ENCODE data around the gene HS3ST3B1.

HS3ST3B1 gene

DNA sequence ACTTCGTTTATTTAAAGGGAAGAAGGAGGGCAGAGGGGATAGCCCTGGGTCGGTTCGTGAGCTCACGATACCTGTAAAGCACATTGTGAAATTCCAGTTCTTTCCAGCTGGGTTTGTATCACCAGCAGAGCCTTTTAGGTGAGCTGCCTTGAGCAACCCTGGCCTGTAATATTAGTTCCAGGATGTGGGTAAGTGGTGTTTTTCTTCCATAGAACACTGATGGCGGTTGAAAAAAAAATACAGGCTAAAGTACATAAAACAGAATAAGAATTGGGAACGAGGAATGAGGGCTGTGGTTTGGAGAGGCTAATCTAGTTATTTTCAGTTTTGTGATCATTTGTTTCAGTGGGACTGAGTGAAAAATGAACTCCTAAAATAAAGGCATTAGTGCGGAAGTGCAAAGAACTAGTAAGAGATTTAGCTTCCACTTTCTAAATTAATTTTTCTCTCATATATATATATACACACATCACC is 20.6 kb downstream of the HS3ST3B1 start:
- no peak for DNase-seq (ENCODE audit: low read depth, low spot score)

DNA sequence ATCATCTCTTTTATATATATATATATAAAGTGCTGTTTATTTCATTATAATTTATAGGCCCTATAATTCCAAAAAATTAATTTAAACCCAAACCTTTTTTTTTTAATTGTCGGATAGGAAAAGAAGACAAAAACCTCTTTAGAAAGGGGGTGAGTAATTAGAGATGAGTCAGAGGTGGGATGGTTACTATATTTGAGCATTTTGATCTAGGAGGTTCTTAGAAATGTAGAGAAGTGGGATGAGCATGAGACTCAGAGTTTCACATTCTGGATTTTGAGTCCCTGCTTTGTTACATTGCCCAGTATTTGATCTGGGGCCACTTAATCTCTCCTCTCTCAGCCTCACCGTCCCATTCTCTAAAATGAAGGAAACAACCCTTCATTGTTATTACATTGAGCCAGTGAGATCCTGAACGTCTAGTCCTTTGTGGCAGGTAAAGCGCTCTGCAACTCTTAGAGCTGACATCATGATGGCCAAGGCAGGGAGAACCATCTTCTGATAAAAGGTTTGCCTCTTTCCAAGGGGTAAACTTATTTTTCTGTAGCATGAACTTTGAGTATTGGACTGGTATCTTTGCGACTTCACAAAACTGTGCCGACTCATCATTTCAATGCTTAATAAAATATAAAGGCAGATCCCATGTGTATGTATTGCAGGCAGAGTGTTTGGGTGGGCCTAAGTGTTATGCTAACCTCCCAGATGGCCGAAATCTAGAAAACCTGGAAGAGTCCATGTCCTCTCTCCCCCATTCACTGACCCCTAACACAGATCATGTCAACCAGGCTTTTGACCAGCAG is 21.3 kb downstream of the HS3ST3B1 start:
- DNase-seq (ENCODE audit: low read depth, low spot score) = no peak

DNA sequence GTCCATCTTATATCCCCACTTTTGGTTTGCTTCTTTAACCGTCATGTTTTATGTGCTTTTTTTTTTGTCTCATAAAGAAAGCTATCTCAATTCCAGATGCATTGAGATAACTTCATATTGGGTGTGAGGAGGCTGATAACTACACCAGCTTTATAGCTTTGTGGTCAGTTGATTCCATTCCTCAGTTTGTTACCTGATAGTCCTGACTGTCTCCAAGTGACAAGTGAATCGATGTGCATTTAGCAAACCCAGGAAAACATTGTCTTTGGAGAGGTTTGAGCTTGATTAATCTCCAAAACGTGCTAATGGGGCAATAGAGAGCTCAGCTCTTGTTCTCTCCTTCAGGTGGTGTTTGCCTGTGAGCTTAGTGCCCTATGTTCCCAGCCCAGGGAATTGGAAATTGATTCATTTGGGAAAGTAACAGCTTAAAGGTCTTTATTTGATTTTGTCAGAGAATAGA is 22.7 kb downstream of the HS3ST3B1 start:
- DNase-seq (ENCODE audit: low read depth, low spot score) = no peak

DNA sequence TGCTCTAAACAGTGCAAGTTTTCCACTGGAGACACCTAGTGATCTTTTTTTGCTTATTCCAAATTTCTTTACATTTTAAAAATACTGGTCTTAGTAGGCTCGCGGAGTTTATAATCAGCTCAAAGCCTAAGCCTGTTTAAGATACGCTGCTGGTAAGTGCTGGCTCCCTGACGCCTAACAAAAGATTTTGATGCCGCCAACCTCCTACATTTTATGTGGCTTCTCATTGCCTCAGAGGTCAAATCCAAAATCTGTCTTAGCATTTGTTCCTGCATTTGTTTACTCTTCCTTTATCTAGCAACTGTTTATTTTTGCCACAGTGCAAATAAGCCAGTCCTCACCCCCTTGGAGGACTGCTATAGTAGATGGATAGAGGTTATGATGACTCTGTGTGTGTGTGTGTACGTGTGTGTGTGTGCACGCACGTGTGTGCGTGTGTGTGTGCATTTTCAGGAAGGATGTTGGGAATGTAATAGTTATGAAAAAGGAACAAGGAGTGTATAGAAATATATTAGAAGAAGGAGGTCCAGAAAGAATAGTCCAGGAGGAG is 24.8 kb downstream of the HS3ST3B1 start:
- no peak for DNase-seq (ENCODE audit: low read depth, low spot score)

DNA sequence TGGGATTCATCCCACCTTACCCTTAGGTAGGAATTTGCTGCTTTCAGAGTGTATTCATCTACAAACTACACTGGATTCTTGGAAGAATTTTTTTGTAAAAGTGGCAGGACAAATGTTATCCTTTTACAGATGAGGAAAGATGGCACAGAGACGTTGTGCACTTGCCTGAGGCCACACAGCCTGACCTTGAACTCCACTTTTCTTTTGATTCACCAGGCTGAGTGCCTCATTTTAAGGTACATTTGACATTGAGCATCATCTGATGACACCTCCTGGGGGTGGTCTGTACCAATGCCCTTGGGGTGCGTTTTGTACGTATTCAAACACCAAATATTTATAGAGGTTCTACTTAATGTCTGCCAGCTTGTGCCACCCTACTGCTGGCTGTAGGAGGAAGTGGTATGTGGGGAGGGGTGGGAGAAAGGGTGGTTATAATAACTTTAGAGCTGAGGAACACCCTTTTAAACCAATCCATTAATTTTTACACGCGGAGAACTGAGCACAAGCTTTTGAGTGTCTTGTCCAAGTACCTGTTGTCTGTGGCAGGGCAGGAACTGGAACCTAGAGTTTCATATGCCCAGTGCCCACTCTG is 29.1 kb downstream of the HS3ST3B1 start:
- no peak for DNase-seq (ENCODE audit: low read depth, low spot score)

DNA sequence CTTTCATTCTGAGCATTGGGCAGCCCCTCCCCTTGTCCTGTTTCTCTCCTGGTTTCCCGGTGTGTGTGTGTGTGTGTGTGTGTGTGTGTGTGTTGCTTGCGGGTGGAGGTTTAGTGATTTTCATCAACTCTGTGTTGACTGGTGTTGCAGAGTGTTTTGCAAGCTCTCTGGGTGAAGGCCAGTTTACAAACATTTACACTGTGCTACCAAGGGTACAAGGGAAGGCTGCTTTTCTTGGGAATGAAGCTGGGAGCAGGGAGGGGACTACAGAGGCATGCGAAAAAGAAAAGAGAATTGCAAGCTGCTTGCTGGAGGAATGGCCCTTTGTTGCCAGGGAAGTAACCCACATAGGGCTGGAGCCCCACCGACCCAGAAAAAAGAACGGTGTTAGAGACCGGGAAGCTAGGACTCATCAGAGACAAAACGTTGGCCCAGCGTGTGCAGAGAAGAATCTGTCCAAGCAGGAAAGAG is 29.6 kb downstream of the HS3ST3B1 start:
- no peak for DNase-seq (ENCODE audit: low read depth, low spot score)

DNA sequence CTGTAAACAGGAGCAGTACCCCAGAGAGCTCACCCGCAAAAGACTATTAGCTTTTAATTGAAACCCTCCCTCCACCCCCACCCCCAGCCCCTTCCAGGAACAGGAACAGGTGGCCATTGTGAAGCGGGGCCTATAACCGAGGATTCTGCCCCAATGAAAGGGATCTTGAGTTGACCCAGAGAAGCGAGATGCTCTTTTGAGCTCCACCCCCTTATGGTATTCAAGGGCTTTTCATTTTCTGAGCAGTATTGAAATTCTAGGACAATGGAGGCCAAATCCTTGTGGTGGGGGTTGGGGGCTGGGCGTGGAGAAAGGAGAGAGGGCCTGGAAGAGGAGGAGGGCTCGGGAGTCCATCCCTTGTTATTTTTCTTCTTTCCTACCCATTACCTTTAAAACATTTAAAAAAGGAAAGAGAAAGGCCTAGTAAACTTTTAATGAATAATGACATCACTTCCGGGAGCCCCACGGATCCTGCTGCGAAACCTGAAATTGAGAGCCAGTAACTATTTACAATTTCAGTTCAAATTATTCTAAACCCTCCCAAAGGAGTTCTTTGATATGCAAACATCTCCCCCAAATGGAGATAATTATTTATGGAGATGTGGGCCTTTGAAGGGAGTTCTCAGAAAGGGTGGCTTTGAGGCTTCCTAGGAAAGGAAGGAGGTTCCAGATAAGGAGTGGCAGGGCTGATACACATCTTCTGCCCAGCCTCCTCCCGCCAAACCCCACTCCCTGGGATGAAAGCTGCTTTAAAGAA is 30.5 kb downstream of the HS3ST3B1 start:
- no peak for DNase-seq (ENCODE audit: low read depth, low spot score)

DNA sequence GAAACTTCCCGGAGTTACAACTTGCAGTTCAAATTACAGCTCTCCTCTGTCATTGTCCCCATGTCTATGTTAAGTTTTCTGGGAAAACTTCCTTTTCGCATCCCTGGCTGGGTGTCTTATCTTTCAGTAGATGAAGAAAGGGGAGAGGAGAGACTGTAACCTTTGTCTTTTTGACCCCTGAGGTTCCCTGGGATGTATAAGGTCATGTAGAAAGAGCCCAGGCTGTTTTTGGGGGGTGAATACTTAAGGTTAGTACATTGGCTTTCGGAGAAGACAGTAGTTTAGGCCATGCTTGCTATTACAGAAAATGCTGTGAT is 31.1 kb downstream of the HS3ST3B1 start:
- DNase-seq (ENCODE audit: low read depth, low spot score) = no peak

DNA sequence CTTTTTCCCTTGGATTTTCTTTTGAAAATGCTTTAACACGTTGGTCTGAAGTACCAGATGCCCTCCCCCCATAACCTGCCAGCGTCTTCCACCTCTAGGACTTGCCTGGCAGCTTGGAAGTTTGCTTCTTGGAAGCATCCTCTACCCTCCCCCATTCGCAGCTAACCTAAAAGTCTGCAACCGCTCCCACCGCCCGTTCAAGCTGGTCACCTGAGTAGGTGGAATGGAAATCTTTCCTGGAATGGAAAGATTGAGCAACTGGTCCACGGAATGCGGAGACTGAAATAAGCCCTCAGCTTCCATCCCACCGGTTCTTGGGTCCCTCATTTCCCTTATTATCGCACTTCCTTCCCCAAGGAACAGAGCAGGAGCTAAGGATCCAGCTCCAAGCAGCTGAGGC is 31.4 kb downstream of the HS3ST3B1 start:
- no peak for DNase-seq (ENCODE audit: low read depth, low spot score)

DNA sequence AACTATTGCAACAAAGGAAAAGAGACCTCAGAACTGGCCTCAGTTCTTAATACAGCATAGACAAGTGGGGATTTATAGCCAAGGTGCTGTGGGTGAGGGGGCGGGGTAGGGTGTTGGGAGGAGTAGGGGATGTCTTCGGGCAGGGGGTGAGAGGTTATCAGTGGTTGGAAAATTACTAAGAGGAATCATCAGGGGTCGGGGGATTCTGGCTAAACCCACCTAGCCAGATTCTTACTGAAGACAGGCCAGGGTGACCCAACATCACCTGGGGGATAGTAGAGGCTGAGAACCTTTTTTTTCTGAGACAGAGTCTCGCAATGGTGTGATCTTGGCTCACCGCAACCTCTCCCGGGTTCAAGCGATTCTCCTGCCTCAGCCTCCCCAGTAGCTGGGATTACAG is 32.6 kb downstream of the HS3ST3B1 start:
- DNase-seq (ENCODE audit: low read depth, low spot score) = no peak

DNA sequence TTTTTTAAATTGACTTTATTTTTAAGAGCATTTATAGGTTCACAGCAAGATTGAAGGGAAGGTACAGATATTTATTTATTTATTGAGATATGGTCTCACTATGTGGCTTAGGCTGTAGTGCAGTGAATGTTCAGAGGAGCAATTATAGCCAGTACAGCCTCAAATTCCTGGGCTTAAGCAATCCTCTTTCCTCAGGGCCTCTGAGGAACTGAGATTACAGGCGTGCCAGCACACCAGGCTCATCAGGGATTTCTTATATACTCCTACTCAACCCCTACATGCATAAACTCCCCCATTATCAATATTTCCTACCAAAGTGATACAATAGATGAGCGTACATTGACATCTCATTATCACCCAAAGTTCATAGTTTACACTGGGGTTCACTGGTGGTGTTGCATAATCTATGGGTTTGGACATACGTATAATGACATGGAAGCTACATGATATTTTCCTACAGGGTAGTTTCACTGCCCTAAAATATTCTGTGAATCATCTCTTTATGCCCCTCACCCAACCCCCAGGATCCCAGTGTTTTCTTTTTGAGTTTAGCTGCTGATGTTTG is 33.5 kb downstream of the HS3ST3B1 start:
- no peak for DNase-seq (ENCODE audit: low read depth, low spot score)

DNA sequence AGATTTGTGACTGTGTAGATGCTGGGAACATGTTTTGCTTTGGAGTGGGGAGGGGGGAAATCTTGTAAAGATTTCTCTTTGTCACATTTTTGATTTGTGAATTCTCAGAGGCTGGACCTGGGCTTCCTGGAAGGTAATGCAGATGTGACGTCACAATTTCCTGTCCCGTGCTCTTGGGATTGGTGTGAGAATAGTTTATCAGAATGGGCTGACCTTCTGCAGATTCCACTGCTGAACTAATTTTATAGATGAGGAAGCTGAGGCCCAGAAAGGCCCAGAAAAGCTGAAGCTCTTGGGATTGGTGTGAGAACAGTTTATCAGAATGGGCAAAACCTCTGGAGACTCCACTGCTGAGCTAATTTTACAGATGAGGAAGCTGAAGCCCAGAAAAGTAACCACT is 34.0 kb downstream of the HS3ST3B1 start:
- DNase-seq (ENCODE audit: low read depth, low spot score) = no peak

DNA sequence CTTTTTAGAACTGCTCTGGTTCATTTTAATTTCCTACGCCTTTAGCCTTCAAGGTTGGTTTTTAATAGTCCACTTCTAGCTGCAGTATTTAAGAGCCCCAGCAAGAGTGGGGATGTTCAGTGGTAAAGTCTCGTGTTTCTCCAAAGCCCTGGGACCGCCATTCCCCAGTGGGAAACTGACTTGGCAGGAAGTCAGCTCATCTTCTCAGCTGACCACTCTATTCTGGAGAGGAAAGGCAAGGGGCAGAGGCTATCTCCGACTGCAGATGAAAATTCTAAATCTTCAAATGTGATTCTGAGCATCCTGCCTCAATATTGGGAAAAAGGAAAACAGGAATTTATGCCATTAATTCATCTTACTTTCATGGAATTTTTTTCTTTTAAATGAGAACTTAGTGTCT is 35.5 kb downstream of the HS3ST3B1 start:
- DNase-seq (ENCODE audit: low read depth, low spot score) = no peak

DNA sequence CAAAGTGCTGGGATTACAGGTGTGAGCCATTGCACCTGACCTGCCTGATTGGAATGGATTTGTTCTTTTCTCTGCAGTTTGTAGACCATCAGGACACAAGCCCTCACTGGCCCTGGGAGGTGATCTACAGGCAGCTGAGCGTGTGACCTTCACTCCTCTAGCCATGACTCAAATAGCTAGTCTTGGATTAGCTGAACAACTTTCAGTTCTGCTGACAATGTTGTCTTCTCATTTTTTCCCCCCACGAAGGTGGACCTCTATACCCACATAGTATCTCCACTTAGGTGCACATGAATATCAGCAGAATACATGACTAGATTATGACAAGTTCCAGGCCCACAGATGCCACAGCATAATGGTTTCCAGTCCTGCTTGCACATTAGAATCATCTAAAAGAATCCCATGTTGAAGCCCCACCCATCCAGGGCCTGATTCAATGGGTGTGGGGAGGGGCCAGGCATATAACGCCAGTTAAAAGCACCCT is 36.8 kb downstream of the HS3ST3B1 start:
- DNase-seq (ENCODE audit: low read depth, low spot score) = no peak

DNA sequence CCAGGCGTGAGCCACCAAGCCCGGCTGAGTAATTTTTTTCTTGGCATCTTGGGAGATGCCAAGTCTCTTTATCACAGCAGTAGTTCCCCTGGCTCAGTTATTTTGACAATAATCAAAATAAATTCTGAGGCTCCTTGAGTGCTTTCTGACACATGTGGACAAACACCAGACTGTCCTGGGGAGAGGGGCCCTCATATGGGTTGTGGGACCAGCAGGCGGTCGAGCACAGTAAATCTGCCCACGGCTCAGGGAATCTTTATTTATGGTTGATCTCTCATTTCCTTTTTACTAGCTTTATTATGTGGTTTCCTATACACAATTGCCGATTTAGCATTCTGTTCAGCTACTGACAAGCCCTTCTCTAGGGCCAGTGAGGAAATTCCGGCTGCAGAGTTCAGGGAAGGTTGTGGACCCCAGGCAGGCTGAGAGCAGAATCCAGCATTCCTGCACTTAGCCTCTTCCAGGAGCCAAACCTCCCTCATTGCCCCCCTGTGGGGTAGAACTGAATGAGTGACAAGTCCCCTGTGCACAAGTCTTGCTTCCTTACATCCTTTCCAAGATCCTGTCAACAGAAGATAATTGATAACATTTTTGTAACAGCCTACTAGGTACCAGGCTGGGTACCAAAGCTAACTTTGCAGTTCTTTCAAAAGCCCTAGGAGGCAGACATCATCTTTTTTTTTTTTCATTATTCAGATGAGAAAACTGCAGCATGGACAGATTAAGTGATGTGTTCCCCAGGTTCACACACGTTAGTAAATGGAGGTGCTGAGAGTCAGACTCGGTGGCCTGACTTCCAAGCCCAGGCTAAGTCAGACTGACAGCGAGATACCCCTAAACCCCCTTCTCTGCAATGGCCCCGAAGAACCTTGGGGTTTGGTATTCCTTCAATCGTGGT is 40.2 kb downstream of the HS3ST3B1 start:
- peak; percentile 30 for DNase-seq (ENCODE audit: low read depth, low spot score)

DNA sequence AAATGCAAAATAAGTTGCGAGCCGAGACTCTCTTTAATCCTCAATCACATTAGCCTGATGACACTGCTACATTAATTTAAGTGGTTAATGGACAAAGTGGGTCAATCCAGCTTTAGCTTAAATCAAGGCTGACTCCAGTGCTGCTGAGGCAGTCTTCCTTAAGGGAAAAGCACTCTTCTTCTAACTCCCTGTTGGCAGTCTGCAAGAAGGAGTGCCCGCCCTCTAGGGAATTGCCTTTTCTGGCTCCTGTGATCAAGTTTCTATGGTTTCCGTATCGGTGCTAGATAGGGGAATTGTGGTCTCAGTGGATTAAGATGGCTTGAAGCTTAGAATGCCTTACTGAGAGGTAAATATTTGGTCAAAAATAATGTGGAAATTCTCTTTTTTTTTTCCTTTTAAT is 41.0 kb downstream of the HS3ST3B1 start:
- no peak for DNase-seq (ENCODE audit: low read depth, low spot score)

DNA sequence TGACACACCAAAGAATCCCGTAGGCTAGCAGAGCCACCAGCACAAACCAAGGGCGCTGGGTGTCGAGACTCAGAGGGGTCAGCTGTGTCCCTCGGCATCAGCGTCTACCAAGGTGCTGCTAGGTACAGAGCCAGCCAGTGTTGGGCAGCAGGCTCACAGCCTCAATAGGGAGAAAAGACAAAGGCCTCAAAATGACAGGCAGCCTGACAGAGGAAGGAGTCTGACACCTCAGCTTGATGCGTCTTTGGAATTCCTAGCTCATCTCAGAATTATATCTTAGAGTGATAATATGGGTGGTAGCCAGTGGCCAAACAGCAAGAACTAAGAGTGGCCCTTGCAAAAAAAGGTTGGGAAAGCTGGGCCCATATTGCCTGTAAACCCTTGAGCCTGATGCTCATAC is 45.9 kb downstream of the HS3ST3B1 start:
- no peak for DNase-seq (ENCODE audit: low read depth, low spot score)

DNA sequence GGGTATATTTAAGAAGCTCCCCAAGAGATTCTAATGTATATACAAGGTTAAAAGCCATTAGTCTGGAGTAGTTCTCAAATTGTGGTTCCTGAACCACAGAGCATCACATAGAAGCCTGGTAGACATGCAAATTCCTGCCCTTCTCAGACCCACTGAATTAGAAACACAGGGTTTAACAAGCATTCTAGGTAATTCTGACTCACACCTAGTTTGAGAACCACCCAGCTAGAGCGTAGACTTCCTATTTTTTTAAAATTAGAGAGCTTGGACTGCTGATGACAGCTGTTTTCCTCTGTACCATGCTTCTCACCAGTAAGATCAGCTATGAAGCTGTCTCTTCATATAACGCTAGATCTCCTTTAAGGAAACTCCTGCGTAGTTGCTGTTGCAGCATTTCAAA is 50.6 kb downstream of the HS3ST3B1 start:
- DNase-seq (ENCODE audit: low read depth, low spot score) = no peak

DNA sequence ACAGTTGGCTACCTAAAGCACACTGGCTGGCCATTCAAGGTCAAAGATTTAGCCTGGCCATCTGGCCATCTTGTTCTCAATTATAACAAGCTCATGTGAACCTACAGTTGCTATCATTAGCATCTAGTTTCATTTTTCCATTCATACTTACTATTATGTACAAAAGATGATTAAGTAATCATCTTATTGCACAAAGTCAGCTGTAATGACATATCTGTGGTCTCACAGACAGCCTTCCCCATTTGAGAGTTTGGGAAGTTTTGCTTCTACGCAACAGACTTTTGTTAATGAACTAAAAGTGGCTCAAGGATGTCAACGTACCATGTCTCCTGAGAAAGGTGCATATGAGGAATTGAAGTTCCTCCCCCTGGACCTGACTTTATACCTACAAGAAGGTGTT is 51.3 kb downstream of the HS3ST3B1 start:
- DNase-seq (ENCODE audit: low read depth, low spot score) = no peak

DNA sequence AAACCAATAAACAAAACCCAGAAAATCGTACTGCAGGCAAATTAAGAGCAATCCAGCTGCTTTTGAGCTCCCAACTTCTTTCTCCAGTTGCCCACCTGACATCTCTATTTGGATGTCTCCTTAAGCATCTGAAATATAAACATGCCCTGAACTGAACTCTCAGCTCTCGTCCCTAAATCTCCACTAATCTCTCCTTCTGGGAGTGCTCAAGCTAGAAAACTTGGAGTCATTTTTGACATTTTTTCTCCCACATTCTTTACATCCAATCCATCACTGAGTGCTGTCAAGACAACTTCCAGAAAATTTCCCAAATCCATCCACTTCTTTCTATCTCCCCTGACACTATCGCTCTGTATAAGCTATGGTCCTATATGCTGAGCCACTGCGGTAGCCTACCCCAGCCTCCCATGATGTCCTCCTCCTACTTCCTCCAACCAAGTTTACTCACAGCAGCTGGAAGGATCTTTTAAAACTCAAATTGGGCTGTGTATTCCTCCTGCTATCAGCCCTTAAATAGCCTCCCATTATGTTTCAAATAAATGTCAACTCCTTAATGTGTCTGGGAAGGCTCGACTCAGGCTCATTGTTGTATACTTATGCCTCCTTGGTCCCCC is 53.1 kb downstream of the HS3ST3B1 start:
- no peak for DNase-seq (ENCODE audit: low read depth, low spot score)

Measured in brain pericyte (primary cell).